ENCODE measurements around the gene PDE6A.

PDE6A gene

DNA sequence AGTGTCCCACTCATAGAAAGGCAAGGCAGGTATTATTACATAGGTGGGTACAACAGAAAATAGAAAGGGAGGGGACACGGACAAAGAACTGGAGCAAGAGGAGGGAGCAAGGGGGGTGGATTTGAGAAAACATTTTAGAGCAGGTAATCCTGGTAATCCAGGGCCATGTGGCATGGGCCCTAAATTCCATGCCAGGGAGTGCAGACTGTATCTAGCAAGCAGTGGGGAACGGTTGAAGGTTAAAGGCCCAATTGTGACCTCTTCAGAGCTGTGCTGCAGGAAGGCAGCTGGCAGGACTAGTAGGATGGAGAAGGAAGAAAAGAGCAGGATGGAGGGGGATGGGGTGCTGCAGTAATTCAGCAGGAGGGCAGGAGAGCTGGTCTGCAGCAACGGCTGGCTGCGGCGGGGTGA, 75.2 kb downstream of the PDE6A start:
- H4K20me1 ChIP-seq (ENCODE audit: insufficient read depth, low read length): no peaks in the 10 kb centered on the region
- no peak overlapping the region for H3K27ac ChIP-seq (ENCODE audit: low read length)
- no peak overlapping the region for H3K9ac ChIP-seq (ENCODE audit: low read length)
- no peaks in the 10 kb centered on the region for H3K4me1 ChIP-seq (ENCODE audit: low read length)
- H3K4me3 ChIP-seq (ENCODE audit: low read length): no peak overlapping the region
- H3K27me3 ChIP-seq (ENCODE audit: low read depth, low read length): no peaks in the 10 kb centered on the region
- TF ChIP-seq, protein P1, sequence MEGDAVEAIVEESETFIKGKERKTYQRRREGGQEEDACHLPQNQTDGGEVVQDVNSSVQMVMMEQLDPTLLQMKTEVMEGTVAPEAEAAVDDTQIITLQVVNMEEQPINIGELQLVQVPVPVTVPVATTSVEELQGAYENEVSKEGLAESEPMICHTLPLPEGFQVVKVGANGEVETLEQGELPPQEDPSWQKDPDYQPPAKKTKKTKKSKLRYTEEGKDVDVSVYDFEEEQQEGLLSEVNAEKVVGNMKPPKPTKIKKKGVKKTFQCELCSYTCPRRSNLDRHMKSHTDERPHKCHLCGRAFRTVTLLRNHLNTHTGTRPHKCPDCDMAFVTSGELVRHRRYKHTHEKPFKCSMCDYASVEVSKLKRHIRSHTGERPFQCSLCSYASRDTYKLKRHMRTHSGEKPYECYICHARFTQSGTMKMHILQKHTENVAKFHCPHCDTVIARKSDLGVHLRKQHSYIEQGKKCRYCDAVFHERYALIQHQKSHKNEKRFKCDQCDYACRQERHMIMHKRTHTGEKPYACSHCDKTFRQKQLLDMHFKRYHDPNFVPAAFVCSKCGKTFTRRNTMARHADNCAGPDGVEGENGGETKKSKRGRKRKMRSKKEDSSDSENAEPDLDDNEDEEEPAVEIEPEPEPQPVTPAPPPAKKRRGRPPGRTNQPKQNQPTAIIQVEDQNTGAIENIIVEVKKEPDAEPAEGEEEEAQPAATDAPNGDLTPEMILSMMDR (IDR thresholded peaks at IDR 0.05; ENCODE audit: low read depth, low read length): no peak
- no peak for TF ChIP-seq EZH2phosphoT487 (IDR thresholded peaks at IDR 0.05; ENCODE audit: low read depth)
- H3K36me3 ChIP-seq (replicated peaks; ENCODE audit: low read depth, low read length): no peaks in the 10 kb centered on the region
- H3K79me2 ChIP-seq (ENCODE audit: low read length): no peaks in the 10 kb centered on the region
- no peak overlapping the region for H2AFZ ChIP-seq (ENCODE audit: low read depth, low read length)
- no peak overlapping the region for H3K4me2 ChIP-seq (ENCODE audit: low read length)
- no peaks in the 10 kb centered on the region for H3K9me3 ChIP-seq (ENCODE audit: insufficient read depth, low read length)

DNA sequence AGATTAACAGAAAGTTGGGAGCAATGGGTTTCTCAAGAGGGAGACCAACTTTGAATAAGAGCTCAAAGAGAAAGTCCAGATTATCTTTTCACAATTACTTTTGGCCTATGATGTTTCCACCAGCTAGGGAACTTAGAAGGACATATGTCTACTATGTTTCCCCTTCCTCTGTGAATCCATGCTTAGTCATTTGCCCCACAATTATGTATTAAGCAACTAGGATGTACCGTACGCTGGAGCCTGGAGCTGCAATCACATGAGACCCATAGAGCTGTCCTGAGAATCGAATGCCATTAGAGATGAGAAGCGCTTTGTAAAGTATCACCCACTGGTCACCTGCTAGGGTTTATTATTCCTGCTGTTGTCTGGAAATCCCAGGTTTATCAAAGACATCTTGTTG, 78.8 kb downstream of the PDE6A start:
- Histone ChIP-seq H3K27ac (ENCODE audit: low read length) (no peak overlapping the region), H3K4me2 (ENCODE audit: low read length) (no peak overlapping the region)
- TF ChIP-seq, protein P1 (IDR thresholded peaks at IDR 0.05; ENCODE audit: low read depth, low read length): no peak
- TF ChIP-seq EZH2phosphoT487 (IDR thresholded peaks at IDR 0.05; ENCODE audit: low read depth): no peak

DNA sequence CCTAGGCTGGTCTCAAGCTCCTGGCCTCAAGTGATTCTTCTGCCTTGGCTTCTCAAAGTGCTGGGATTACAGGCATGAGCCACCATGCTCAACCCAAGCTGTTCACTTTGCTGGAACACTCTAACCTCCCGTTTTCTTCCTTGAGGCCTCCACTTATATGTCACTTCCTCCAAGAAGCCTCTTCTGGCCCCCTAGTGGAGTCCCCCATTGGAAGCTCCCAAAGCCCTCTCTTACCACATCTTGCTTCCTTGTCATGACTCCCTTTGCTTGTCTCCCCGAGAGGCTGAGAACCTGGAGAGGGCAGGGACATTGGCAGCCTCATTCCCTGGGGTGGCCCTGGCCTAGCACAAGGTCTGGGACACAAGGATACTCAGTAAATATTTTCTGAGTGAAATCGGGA, 80.8 kb downstream of the PDE6A start:
- H3K4me2 ChIP-seq (ENCODE audit: low read length): no peak overlapping the region
- no peaks in the 10 kb centered on the region for H4K20me1 ChIP-seq (ENCODE audit: insufficient read depth, low read length)
- H2AFZ ChIP-seq (ENCODE audit: low read depth, low read length): no peak overlapping the region
- peaks cover 11% of the 10 kb centered on the region for H3K4me1 ChIP-seq (ENCODE audit: low read length)
- H3K79me2 ChIP-seq (ENCODE audit: low read length): no peaks in the 10 kb centered on the region
- H3K9me3 ChIP-seq (ENCODE audit: insufficient read depth, low read length): no peaks in the 10 kb centered on the region
- no peaks in the 10 kb centered on the region for H3K27me3 ChIP-seq (ENCODE audit: low read depth, low read length)
- TF ChIP-seq, protein P1 (IDR thresholded peaks at IDR 0.05; ENCODE audit: low read depth, low read length): no peak
- TF ChIP-seq EZH2phosphoT487 (IDR thresholded peaks at IDR 0.05; ENCODE audit: low read depth): no peak
- H3K36me3 ChIP-seq (replicated peaks; ENCODE audit: low read depth, low read length): no peaks in the 10 kb centered on the region
- no peak overlapping the region for H3K4me3 ChIP-seq (ENCODE audit: low read length)
- H3K27ac ChIP-seq (ENCODE audit: low read length): no peak overlapping the region
- no peak overlapping the region for H3K9ac ChIP-seq (ENCODE audit: low read length)

More for the DNA sequence above, 78.8 kb downstream of the PDE6A start:
- no peaks in the 10 kb centered on the region for H3K9me3 ChIP-seq (ENCODE audit: insufficient read depth, low read length)
- H4K20me1 ChIP-seq (ENCODE audit: insufficient read depth, low read length): no peaks in the 10 kb centered on the region
- H3K36me3 ChIP-seq (replicated peaks; ENCODE audit: low read depth, low read length): no peaks in the 10 kb centered on the region
- no peak overlapping the region for H3K4me3 ChIP-seq (ENCODE audit: low read length)
- H3K4me1 ChIP-seq (ENCODE audit: low read length): peaks cover 7% of the 10 kb centered on the region
- H3K27me3 ChIP-seq (ENCODE audit: low read depth, low read length): no peaks in the 10 kb centered on the region
- H2AFZ ChIP-seq (ENCODE audit: low read depth, low read length): no peak overlapping the region
- no peak overlapping the region for H3K9ac ChIP-seq (ENCODE audit: low read length)
- no peaks in the 10 kb centered on the region for H3K79me2 ChIP-seq (ENCODE audit: low read length)

DNA sequence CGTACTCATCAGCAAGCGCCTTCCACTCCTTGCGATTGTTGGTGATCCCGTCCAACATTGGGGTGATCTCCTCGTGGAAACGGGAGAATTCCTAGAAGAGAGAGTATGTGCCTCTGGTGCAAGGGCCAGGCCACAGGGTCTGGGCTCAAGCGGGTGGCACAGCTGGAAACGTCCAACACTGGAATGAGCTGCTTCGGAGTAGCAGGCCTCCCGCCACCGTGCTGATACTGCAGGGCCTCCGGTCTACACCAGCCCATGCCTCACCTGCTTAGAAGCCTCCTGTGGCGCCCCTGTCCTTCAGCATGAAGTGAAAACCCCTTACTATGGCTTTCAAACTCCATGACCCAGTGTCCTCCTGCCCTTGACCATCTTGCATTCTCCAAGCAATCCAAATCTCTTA, 81.4 kb downstream of the PDE6A start:
- H3K9me3 ChIP-seq (ENCODE audit: insufficient read depth, low read length): no peaks in the 10 kb centered on the region
- H3K9ac ChIP-seq (ENCODE audit: low read length): no peak overlapping the region
- H3K79me2 ChIP-seq (ENCODE audit: low read length): no peaks in the 10 kb centered on the region
- H3K4me1 ChIP-seq (ENCODE audit: low read length): peaks cover 11% of the 10 kb centered on the region
- H3K36me3 ChIP-seq (replicated peaks; ENCODE audit: low read depth, low read length): no peaks in the 10 kb centered on the region
- H4K20me1 ChIP-seq (ENCODE audit: insufficient read depth, low read length): no peaks in the 10 kb centered on the region
- no peaks in the 10 kb centered on the region for H3K27me3 ChIP-seq (ENCODE audit: low read depth, low read length)
- H3K27ac ChIP-seq (ENCODE audit: low read length): no peak overlapping the region
- H3K4me2 ChIP-seq (ENCODE audit: low read length): no peak overlapping the region
- TF ChIP-seq, protein P1 (IDR thresholded peaks at IDR 0.05; ENCODE audit: low read depth, low read length): no peak
- TF ChIP-seq EZH2phosphoT487 (IDR thresholded peaks at IDR 0.05; ENCODE audit: low read depth): no peak
- H2AFZ ChIP-seq (ENCODE audit: low read depth, low read length): no peak overlapping the region
- H3K4me3 ChIP-seq (ENCODE audit: low read length): no peak overlapping the region
